ENCODE measurements around the gene MPRIP.

DNA sequence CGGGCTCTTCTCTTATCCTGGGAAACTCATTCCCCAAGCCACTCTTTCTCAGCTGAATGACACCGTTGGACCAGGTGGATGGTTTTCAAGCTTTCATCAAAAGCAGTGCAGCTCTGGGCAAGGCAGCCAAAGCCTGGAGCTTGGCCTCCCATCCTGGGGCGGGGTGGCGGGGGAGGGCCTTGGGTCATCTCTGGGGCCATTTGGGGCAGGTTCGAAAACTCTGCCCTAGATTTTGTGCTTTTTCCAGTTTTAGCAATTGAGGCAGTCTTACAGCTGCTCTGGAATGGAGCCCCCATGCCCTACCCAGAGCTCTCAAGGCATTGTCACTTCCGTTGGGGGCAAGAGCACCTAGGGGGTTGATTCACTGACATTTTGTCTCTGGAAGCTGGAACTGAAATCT, 9.1 kb downstream of the MPRIP start:
- TF ChIP-seq, protein P1, sequence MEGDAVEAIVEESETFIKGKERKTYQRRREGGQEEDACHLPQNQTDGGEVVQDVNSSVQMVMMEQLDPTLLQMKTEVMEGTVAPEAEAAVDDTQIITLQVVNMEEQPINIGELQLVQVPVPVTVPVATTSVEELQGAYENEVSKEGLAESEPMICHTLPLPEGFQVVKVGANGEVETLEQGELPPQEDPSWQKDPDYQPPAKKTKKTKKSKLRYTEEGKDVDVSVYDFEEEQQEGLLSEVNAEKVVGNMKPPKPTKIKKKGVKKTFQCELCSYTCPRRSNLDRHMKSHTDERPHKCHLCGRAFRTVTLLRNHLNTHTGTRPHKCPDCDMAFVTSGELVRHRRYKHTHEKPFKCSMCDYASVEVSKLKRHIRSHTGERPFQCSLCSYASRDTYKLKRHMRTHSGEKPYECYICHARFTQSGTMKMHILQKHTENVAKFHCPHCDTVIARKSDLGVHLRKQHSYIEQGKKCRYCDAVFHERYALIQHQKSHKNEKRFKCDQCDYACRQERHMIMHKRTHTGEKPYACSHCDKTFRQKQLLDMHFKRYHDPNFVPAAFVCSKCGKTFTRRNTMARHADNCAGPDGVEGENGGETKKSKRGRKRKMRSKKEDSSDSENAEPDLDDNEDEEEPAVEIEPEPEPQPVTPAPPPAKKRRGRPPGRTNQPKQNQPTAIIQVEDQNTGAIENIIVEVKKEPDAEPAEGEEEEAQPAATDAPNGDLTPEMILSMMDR (IDR thresholded peaks at IDR 0.05) = no peak
- TF ChIP-seq JUND (IDR thresholded peaks at IDR 0.05) = no peak
- no peak for TF ChIP-seq RAD21 (IDR thresholded peaks at IDR 0.05; ENCODE audit: low read length)
- TF ChIP-seq CHD2 (IDR thresholded peaks at IDR 0.05; ENCODE audit: low read length, partially characterized antibody) = no peak
- TF ChIP-seq, protein P2, sequence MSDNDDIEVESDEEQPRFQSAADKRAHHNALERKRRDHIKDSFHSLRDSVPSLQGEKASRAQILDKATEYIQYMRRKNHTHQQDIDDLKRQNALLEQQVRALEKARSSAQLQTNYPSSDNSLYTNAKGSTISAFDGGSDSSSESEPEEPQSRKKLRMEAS (IDR thresholded peaks at IDR 0.05; ENCODE audit: low read depth) = no peak
- TF ChIP-seq RCOR1 (IDR thresholded peaks at IDR 0.05; ENCODE audit: low read length) = no peak
- no peak for TF ChIP-seq TCF12 (IDR thresholded peaks at IDR 0.05)
- TF ChIP-seq MXI1 (IDR thresholded peaks at IDR 0.05; ENCODE audit: low read depth, low read length) = no peak
- TF ChIP-seq RFX5 (IDR thresholded peaks at IDR 0.05; ENCODE audit: low read length) = no peak
